ENCODE measurements around the gene OR51G2.

GRCh38 chr11:4886186-4886585, 33.0 kb downstream of the OR51G2 start:
- TF ChIP-seq BHLHE40 (IDR thresholded peaks at IDR 0.05; ENCODE audit: borderline replicate concordance), result no peak
- no peak for TF ChIP-seq SP1 (IDR thresholded peaks at IDR 0.05)
- TF ChIP-seq SUZ12 (IDR thresholded peaks at IDR 0.05), result no peak
- no peak for TF ChIP-seq HDGF (IDR thresholded peaks at IDR 0.05; ENCODE audit: borderline replicate concordance)
- TF ChIP-seq FOXA1 (IDR thresholded peaks at IDR 0.05), result no peak
- TF ChIP-seq NFRKB (IDR thresholded peaks at IDR 0.05), result no peak
- TF ChIP-seq L3MBTL2 (conservative IDR thresholded peaks at IDR 0.05), result no peak
- TF ChIP-seq ZNF384 (IDR thresholded peaks at IDR 0.05), result no peak
- TF ChIP-seq CTBP1 (IDR thresholded peaks at IDR 0.05; ENCODE audit: borderline replicate concordance), result no peak
- TF ChIP-seq FOXM1 (IDR thresholded peaks at IDR 0.05; ENCODE audit: borderline replicate concordance), result no peak
- no peak for TF ChIP-seq LEF1 (IDR thresholded peaks at IDR 0.05; ENCODE audit: borderline replicate concordance)
- no peak for TF ChIP-seq ELF4 (IDR thresholded peaks at IDR 0.05)
- TF ChIP-seq FOXK2 (IDR thresholded peaks at IDR 0.05), result no peak
